T-helper 2 cell (primary cell): ENCODE results near the gene RNF113B.

Source experiments
- DNase-seq, 5 experiments: peaks; one replicate each; pipeline versions ENCODE4 v3.0.0 to v3.0.0-alpha.2; 2012 to 2022
- total RNA-seq, 2 donors: gene quantifications; one replicate each; lab custom pipeline; 2026; lab: John Stamatoyannopoulos, UW

RNF113B gene
- 0 reads per million in 2 donors for total RNA-seq

GRCh38 chr13:98176777-98177608, at the start of gene RNF113B:
Gene RNF113B, minus strand, starts transcription at chr13:98177269. Its CDS starts 33 bp downstream, at chr13:98177236.
- DNase-seq = no peak

GRCh38 chr13:98226496-98226895, 49.4 kb upstream of the RNF113B start:
- no peak for DNase-seq

- DNase-seq = no peak
Observed at GRCh38 chr13:98225036-98225940, 48.2 kb upstream of the RNF113B start.

GRCh38 chr13:98224557-98224956, 47.5 kb upstream of the RNF113B start:
- DNase-seq = no peak

- no peak for DNase-seq
Observed at GRCh38 chr13:98223741-98224140, 46.7 kb upstream of the RNF113B start.

GRCh38 chr13:98222816-98223215, 45.7 kb upstream of the RNF113B start:
- DNase-seq = no peak

GRCh38 chr13:98222081-98222554, 45.0 kb upstream of the RNF113B start:
- no peak for DNase-seq

GRCh38 chr13:98221234-98221633, 44.2 kb upstream of the RNF113B start:
- DNase-seq = no peak

GRCh38 chr13:98220271-98220791, 43.3 kb upstream of the RNF113B start:
- DNase-seq = no peak

- DNase-seq = no peak
Observed at GRCh38 chr13:98219685-98220084, 42.6 kb upstream of the RNF113B start.

GRCh38 chr13:98217597-98217996, 40.5 kb upstream of the RNF113B start:
- no peak for DNase-seq

- DNase-seq = no peak
Observed at GRCh38 chr13:98216711-98217285, 39.7 kb upstream of the RNF113B start.

GRCh38 chr13:98216135-98216565, 39.1 kb upstream of the RNF113B start:
- DNase-seq = no peak

- no peak for DNase-seq
Observed at GRCh38 chr13:98215508-98215907, 38.4 kb upstream of the RNF113B start.

GRCh38 chr13:98214707-98215106, 37.6 kb upstream of the RNF113B start:
- no peak for DNase-seq

GRCh38 chr13:98214008-98214643, 37.1 kb upstream of the RNF113B start:
- DNase-seq = no peak

- DNase-seq = no peak
Observed at GRCh38 chr13:98213354-98213753, 36.3 kb upstream of the RNF113B start.

GRCh38 chr13:98212763-98213162, 35.7 kb upstream of the RNF113B start:
- DNase-seq = no peak

- DNase-seq = no peak
Observed at GRCh38 chr13:98208606-98209005, 31.5 kb upstream of the RNF113B start.

- no peak for DNase-seq
Observed at GRCh38 chr13:98207416-98207815, 30.3 kb upstream of the RNF113B start.

- no peak for DNase-seq
Observed at GRCh38 chr13:98206946-98207345, 29.9 kb upstream of the RNF113B start.

GRCh38 chr13:98204546-98204945, 27.5 kb upstream of the RNF113B start:
- no peak for DNase-seq
